ENCODE results near the gene ARID2. TPM values are rescaled to one million over a fixed set of nuclear protein-coding genes. Genes with fewer than 3 reads are reported as not detected.
A peak's percentile ranks its signal among the peaks of the same experiment; 100 is the strongest.

ARID2 gene
- total RNA-seq, 1 donor from 2014 or later = 21.1 TPM

DNA sequence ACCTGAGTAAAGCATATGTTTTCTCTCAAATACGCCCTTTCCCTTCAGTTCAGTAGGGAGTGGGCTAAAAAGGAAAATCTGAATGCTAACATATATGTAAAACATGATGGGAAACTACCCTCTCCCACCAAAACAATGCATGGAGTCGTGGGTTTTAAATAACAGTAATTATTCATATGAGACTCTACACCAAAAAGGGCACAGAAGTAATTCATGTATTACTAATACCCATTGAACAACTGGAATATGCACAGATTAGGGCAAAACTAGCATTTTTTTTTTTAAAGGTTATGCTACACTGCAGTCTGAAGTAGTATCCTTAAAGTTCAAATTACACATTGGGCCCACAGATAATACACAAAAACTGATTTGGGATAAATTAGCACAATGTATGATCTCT, 8.1 kb upstream of the ARID2 start:
- TF ChIP-seq, protein P1, sequence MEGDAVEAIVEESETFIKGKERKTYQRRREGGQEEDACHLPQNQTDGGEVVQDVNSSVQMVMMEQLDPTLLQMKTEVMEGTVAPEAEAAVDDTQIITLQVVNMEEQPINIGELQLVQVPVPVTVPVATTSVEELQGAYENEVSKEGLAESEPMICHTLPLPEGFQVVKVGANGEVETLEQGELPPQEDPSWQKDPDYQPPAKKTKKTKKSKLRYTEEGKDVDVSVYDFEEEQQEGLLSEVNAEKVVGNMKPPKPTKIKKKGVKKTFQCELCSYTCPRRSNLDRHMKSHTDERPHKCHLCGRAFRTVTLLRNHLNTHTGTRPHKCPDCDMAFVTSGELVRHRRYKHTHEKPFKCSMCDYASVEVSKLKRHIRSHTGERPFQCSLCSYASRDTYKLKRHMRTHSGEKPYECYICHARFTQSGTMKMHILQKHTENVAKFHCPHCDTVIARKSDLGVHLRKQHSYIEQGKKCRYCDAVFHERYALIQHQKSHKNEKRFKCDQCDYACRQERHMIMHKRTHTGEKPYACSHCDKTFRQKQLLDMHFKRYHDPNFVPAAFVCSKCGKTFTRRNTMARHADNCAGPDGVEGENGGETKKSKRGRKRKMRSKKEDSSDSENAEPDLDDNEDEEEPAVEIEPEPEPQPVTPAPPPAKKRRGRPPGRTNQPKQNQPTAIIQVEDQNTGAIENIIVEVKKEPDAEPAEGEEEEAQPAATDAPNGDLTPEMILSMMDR (IDR thresholded peaks at IDR 0.05; ENCODE audit: insufficient read depth, low read length, poor library complexity, severe bottlenecking) = no peak
- no peaks in the 10 kb centered on the region for H3K36me3 ChIP-seq (ENCODE audit: control insufficient read depth, insufficient read depth, low read length)
- no peak for DNase-seq (ENCODE audit: low read depth)
- H3K27me3 ChIP-seq (ENCODE audit: control insufficient read depth, insufficient read depth, low read length) = no peaks in the 10 kb centered on the region
- H3K4me3 ChIP-seq (ENCODE audit: low read depth, low read length) = no peak overlapping the region

DNA sequence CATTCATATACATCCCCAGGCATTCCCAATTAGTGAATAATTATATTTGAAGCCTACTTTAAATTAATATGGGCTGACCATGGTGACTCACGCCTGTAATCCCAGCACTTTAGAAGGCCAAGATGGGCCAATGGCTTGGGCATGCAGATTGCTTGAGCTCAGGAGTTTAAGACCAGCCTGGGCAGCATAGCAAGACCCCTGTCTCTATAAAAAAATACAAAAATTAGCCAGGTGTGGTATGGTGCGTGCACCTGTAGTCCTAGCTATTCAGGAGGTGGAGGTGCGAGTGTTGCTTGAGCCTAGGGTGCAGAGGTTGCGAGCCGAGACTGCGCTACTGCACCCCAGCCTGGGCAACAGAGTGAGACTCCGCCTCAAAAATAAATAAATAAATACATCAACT, 7.6 kb upstream of the ARID2 start:
- Histone ChIP-seq H3K27me3 (ENCODE audit: control insufficient read depth, insufficient read depth, low read length) (no peaks in the 10 kb centered on the region), H3K4me3 (ENCODE audit: low read depth, low read length) (no peak overlapping the region), H3K36me3 (ENCODE audit: control insufficient read depth, insufficient read depth, low read length) (no peaks in the 10 kb centered on the region)
- no peak for DNase-seq (ENCODE audit: low read depth)
- TF ChIP-seq, protein P1 (IDR thresholded peaks at IDR 0.05; ENCODE audit: insufficient read depth, low read length, poor library complexity, severe bottlenecking) = no peak

GRCh38 chr12:45725631-45726602, 3.6 kb upstream of the ARID2 start:
- no peak for DNase-seq (ENCODE audit: low read depth)
- Histone ChIP-seq H3K4me3 (ENCODE audit: low read depth, low read length) (peak overlapping the region; percentile 83), H3K27me3 (ENCODE audit: control insufficient read depth, insufficient read depth, low read length) (no peaks in the 10 kb centered on the region), H3K36me3 (ENCODE audit: control insufficient read depth, insufficient read depth, low read length) (no peaks in the 10 kb centered on the region)
- TF ChIP-seq, protein P1 (IDR thresholded peaks at IDR 0.05; ENCODE audit: insufficient read depth, low read length, poor library complexity, severe bottlenecking) = peak; percentile 65

DNA sequence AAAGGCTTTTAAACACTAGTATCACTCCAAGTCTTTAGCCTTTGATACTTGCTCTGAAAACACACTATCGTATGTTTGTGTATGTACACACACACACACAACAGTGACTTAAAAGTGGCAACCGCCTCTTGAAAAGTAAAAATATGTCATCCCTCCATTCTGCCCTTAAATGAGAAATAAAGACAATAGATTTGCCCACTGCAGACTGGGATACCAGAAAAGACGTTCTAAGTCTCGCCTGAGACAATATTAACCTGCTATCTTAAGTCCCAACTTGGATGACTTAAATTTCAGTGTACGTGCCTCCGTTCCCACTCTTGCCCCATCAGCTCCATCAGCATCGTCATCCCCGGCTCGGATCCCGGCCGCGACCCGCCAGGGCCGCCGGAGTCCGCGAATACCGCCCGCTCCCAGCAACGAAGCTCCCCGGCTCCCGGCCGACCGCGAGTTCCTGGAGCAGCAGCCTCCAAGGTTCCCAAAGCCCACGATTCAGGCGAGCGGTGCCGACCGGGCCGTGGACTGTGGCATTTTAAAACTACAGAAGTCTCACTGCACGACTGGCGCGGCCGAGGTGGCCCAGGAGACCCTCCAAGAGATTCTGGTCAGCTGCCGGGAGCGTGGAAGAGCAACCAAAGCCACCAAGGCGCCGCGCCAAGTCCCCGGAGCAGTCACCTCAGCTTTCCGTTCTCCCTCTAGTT, 2.8 kb upstream of the ARID2 start:
- no peak for DNase-seq (ENCODE audit: low read depth)
- no peaks in the 10 kb centered on the region for H3K27me3 ChIP-seq (ENCODE audit: control insufficient read depth, insufficient read depth, low read length)
- H3K36me3 ChIP-seq (ENCODE audit: control insufficient read depth, insufficient read depth, low read length) = no peaks in the 10 kb centered on the region
- H3K4me3 ChIP-seq (ENCODE audit: low read depth, low read length) = peak overlapping the region; percentile 83
- TF ChIP-seq, protein P1 (IDR thresholded peaks at IDR 0.05; ENCODE audit: insufficient read depth, low read length, poor library complexity, severe bottlenecking) = no peak

DNA sequence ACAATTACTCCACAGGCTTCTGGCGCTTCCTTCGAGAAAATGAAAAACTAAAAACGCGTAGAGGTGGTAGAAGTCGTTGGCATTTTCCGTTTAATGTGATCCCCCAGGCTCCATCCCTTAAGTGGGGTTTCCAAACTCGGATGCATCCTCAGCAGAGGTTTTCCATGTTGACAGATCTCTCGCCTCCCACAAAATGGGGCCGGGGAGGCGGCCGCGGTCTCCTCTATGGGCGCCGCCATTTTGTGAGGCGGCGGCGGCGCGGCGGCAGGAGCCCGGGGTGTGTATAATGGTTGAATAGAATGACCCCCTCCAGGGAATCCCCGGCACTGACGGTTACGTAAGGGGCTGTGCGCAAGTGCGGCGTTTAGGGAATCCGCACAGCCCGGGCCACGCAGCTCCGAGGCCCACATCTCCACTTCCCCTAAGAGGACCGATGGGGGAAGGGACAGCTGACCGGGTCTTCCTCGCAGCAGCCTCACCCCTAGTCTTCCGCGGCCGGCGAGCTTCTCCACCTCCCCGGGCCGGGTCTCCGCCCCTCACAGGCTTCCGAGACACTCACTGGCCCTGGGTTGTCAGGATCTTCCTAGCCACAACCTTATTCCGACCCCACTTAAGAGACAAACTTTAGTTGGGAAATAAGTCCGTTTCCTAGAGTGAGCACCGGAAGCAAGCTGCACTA, 2.1 kb upstream of the ARID2 start:
- Histone ChIP-seq H3K27me3 (ENCODE audit: control insufficient read depth, insufficient read depth, low read length) (no peaks in the 10 kb centered on the region), H3K4me3 (ENCODE audit: low read depth, low read length) (peak overlapping the region; percentile 83), H3K36me3 (ENCODE audit: control insufficient read depth, insufficient read depth, low read length) (no peaks in the 10 kb centered on the region)
- TF ChIP-seq, protein P1 (IDR thresholded peaks at IDR 0.05; ENCODE audit: insufficient read depth, low read length, poor library complexity, severe bottlenecking) = no peak
- peak; percentile 89 for DNase-seq (ENCODE audit: low read depth)

Measured in kidney epithelial cell (primary cell).